HG02943 (cell line): ENCODE data around the gene MED7.
"Not testable (repeated sequence)": the region's sequence is repeated elsewhere in the genome, so short reads cannot be mapped to it uniquely, and the experiment has no call there.

Source experiments
- ATAC-seq: cut with Tn5 transposase; IDR thresholded peaks from one replicate; pipeline ENCODE4 v1.9.1; 2021; ENCODE audit warnings: mild to moderate bottlenecking, low read depth, moderate library complexity; ENCODE audit not compliant: unreplicated experiment

MED7 gene

GRCh38 chr5:157142317-157143126 is at the start of gene MED7:
TSS of gene MED7 (minus strand) at chr5:157142865. CDS start at chr5:157139431, 3,434 bp downstream.
- peak; percentile 100 for ATAC-seq

- ATAC-seq, result no peak
Measured at GRCh38 chr5:157189223-157189622, 46.6 kb upstream of the MED7 start.

- ATAC-seq, result no peak
Measured at GRCh38 chr5:157188270-157188669, 45.6 kb upstream of the MED7 start.

- no peak for ATAC-seq
Measured at GRCh38 chr5:157187046-157187754, 44.5 kb upstream of the MED7 start.

DNA sequence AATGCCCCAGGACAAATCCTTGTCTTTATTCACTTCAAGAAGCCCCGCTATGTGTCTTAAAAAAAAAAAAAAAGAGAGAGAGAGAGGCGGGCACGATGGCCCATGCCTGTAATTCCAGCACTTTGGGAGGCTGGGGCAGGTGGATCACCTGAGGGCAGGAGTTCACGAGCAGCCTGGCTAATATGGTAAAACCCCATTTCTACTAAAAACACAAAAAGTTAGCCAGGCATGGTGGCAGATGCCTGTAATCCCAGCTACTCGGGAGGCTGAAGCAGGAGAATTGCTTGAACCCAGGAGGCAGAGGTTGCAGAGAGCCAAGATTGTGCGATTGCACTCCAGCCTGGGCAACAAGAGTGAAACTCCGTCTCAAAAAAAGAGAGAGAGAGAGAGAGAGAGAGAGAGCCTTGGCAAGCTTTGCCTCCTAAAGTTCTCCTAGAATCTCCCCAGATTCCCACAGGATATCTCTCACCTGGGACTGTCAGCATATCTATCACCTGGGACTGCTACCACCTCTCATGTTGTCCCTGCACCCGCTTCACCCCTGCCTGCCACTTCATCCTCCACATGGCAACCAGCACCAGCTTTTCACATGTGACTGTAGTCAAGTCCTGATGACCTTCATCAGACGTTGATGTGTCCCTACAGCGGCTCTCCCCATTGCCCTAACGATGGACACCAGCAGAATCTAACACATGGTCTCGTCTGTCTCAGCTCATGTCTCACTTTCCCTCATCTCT is 43.8 kb upstream of the MED7 start:
- ATAC-seq, result no peak

GRCh38 chr5:157185122-157185521 is 42.5 kb upstream of the MED7 start:
- ATAC-seq, result not testable (repeated sequence)

- ATAC-seq, result no peak
Measured at GRCh38 chr5:157184117-157184670, 41.5 kb upstream of the MED7 start.

- no peak for ATAC-seq
Measured at GRCh38 chr5:157182143-157182757, 39.6 kb upstream of the MED7 start.

GRCh38 chr5:157180374-157181264 is 38.0 kb upstream of the MED7 start, which contains the start of gene ITK:
TSS of gene ITK (plus strand) at chr5:157180840. CDS start at chr5:157180978, 138 bp downstream.
- ATAC-seq, result no peak

DNA sequence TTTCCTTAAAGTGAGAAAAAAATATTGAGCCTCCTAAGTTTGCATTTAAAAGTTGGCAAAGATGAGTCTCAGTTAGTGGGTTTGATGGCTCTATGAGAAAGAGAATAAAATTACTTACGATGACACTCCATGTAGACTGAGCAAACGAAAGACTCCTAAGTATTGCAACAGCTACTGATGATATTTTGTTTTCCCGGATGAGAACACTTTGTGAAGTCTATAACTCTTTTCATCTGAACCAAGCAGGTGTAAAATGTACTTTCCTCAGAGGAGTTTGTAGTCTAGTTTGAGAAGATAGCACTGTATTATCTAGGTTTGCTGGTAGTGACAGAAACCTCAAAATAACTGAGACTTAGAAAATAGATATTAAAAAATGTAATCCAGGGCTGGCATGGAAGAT is 36.3 kb upstream of the MED7 start:
- ATAC-seq, result no peak

- ATAC-seq, result no peak
Measured at GRCh38 chr5:157177953-157178352, 35.3 kb upstream of the MED7 start.

GRCh38 chr5:157175071-157175612 is 32.5 kb upstream of the MED7 start:
- no peak for ATAC-seq

DNA sequence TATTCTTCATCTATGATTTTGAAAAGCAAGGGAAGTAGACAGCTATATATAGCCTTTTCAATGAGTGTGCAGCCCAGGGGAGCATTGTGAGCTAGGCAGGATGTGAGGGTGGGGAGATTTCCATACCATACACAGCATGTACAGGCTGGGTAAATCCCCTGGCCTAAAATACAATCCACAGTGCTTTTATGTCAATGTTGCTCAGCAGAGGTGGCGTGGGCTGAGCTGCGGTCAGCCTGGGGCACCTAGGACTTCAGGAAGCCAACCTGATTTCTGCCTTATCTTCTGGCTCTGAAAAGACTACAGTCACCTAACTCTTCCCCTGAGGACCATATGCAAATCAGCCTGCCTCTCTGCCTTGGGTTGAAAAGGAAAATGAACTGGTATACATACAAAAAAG is 29.7 kb upstream of the MED7 start:
- peak; percentile 96 for ATAC-seq

DNA sequence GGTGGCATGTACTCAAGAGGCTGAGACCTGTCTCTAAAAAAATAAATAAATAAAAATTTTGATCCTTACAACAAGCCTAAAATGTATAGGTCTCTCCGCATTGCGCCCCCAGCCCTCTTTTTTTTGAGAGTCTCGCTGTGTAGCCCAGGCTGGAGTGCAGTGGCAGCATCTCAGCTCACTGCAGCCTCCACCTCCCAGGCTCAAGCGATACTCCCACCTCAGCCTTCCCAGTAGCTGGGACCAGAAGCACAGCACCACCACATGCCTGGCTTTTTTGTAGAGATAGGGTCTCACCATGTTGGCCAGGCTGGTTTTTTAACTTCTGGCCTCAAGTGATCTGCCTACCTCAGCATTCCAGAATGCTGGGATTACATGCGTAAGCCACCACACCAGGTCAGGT is 25.6 kb upstream of the MED7 start:
- ATAC-seq, result no peak

DNA sequence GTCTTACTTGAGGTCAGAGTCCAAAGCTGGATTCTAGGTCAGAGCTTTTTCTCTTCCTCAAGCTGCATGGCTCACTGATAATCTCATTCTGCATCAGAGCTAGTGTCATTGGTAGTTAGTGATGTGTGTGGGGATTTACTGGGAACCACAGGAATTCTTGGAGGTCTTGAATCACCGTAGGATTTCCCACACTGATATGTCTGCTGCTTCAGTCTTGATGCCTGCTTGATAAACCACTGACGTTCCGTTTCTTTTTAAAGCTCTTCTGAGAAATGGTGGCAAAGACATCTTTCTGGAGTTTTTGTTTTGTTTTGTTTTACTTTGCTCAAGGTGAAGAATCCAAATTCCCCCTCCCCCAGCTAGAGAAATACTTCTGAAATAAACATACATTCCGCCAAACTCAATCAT is 24.6 kb upstream of the MED7 start:
- ATAC-seq, result no peak

- no peak for ATAC-seq
Measured at GRCh38 chr5:157166214-157167213, 23.8 kb upstream of the MED7 start, which contains the start of gene GARIN3. TSS of gene GARIN3 (minus strand) at chr5:157166264. CDS start at chr5:157166168, 96 bp downstream.

GRCh38 chr5:157165668-157166067 is 23.0 kb upstream of the MED7 start:
- ATAC-seq, result no peak

DNA sequence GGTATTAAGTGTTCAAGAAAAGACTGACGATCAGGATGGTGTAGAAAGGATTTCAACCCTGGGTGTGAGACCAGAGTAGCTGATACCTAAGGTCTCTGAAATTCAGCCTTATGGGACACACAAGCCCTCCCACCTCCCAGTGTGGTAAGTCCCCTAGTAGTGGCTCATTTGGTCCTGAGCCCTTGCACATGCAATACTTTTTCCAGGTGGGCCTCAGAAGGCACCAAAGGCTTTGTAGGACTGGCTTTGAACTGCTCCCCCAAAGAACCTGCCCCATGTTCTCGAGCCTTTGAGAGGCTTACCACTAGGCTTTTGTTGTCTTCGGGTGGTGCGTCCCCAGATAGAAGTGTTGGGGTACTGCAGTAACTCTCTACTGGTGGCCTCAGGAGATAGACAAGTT is 22.6 kb upstream of the MED7 start:
- no peak for ATAC-seq
